Neuron (in vitro differentiated cells): ENCODE results near the gene SAMD10.
A peak's percentile ranks its signal among the peaks of the same experiment; 100 is the strongest.
"Not testable (repeated sequence)": the region's sequence is repeated elsewhere in the genome, so short reads cannot be mapped to it uniquely, and the experiment has no call there.

Source experiments
- H2AFZ ChIP-seq: one replicate; pipeline ENCODE4 v1.6.1; 2013; ENCODE audit warnings: low read depth, mild to moderate bottlenecking, inconsistent platforms, low read length, moderate library complexity
- H3K27me3 ChIP-seq: one replicate; pipeline ENCODE4 v1.6.1; 2013; ENCODE audit warnings: low read length; ENCODE audit not compliant: insufficient read depth
- H3K36me3 ChIP-seq: one replicate; pipeline ENCODE4 v1.6.1; 2013; ENCODE audit warnings: low read length; ENCODE audit not compliant: insufficient read depth
- H3K4me1 ChIP-seq: one replicate; pipeline ENCODE4 v1.6.1; 2013; ENCODE audit warnings: low read length; ENCODE audit not compliant: insufficient read depth
- H3K4me3 ChIP-seq: 2 replicates; pipeline ENCODE4 v1.5.1; 2013; ENCODE audit warnings: mild to moderate bottlenecking, low read length, moderate library complexity
- H3K9me3 ChIP-seq: one replicate; pipeline ENCODE4 v1.6.1; 2013; ENCODE audit warnings: low read length

Gene SAMD10

DNA sequence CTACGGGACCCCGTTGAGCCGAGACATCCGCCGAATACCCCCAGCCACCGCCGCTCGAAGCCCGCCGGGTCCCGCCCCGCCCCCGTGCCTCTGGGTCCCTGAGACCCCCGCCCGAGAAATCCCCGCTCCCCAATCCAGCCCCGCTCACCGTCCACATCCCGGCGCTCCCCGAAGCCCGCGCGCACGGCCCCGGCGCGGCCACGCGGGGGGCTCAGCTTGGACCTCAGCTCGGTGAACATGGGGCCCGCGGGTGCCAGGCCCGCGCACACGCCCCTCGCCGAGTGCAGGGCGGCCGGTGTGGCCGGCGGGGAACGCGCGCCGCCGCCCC, 249 bp downstream of the SAMD10 start:
- no peaks in the 10 kb centered on the region for H3K27me3 ChIP-seq
- H3K4me1 ChIP-seq = peaks cover 20% of the 10 kb centered on the region
- H3K9me3 ChIP-seq = no peaks in the 10 kb centered on the region
- peak overlapping the region; percentile 63 for H3K4me3 ChIP-seq
- peaks cover 3% of the 10 kb centered on the region for H3K36me3 ChIP-seq
- H2AFZ ChIP-seq = peak overlapping the region; percentile 53

DNA sequence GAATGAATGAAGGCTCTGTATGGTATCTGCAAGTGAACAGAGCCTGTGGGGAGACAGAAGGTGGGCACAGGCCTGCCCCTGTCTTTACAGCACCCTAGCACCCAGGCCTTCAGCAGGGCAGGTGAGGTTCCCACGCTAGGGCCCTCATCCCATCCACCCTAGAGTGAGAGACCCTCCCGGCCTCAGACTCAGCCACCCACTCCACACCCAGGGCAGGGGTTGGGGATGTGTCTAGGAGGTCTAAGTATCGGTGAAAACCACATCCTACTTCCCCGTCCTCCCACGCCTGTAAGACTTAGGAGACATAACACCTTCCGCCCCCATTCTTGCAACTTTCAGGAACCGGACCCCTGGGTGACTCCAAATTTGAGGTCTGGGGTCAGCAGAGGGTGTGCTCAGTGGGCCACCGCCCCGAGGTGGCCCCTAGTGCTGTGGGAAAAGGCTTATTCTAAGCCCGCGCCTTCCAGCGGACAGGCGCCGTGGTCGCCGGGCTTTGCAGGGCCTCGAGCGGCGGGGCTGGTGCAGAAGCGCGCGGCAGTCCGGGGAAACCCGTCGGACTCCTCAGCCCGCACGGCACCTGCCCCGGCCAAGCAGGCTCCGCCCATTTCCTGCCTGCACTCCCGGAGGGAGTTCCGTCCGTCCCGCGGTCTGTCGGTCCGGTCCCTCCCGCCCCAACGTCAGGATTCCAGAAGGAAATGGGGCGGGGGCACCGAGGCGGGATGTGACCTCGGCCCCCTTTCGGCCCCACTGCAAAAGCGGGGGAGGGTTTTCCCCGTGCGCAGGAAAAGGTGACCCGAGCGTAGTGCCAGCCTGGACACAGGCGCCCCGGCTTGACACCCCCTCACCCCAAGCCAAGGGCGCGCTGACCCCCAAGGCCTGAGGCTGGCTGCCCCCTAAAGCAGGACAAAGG, 868 bp downstream of the SAMD10 start:
- Histone ChIP-seq H3K27me3 (no peaks in the 10 kb centered on the region), H3K4me1 (peaks cover 20% of the 10 kb centered on the region), H2AFZ (peak overlapping the region; percentile 53), H3K36me3 (peaks cover 3% of the 10 kb centered on the region), H3K4me3 (peak overlapping the region; percentile 63), H3K9me3 (no peaks in the 10 kb centered on the region)

DNA sequence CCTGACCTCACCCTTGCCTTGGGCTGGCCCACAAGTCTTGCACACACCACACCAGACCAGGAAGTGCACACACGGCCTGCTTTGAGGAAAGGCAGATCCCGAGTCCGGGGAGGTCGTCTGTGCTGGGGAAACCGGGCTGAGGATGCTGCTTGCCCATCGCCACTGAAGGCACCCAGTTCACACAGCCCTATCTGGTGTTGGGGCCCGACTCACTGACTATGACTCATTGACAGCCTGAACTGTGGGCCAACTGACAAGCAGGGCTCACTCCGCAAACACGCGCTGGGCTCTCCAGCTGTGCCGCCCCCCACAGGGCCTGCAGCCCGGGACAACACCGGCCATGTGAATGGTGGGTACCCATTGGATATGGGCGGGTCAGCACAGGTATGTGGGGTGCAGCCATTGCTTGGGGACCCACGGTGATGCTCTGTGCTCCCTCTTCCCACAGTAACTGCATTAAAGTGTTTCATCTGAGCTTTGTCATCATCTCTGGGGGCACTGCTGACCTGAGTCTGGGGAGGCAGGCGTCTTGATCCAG, 1.6 kb downstream of the SAMD10 start:
- Histone ChIP-seq H3K36me3 (peaks cover under 1% of the 10 kb centered on the region), H2AFZ (no peak overlapping the region)

DNA sequence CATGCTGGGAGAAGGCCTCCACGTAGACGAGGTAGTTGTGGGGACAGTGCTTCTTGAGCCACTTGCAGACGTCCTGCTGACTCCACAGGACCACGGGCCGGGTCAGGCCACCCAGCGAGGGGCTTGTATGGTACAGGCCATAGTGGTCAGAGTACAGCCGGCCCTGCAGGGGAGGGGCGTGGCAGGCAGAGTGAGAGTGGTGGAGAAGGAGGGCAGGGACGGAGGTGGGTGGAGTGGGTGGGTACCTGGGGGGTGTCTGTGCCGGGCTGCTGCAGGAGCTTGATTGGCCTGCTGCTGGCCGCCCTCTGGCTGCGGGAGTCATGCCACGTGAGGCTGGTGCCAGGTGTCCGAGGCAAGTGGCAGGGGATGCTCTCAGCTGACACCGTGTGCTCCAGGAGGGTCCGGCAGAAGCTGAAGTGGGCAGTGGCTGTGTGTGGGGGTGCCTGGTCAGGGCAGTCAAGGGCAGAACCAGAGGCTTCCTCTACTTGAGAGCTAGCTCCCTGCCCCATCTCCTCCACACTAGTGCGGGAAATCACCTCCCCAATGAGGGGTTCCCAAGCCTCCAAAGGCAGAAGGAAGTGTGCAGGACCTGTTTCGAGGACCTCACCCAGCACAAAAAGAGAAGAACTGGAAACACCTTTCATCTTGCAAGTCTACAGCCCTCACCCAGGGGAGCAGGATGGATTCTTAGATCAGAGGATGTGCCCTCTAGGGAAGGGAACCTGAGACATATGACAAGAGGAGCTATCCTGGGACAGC, 2.3 kb downstream of the SAMD10 start:
- H3K9me3 ChIP-seq = no peaks in the 10 kb centered on the region
- H3K4me3 ChIP-seq = no peak overlapping the region
- no peak overlapping the region for H2AFZ ChIP-seq
- no peaks in the 10 kb centered on the region for H3K27me3 ChIP-seq
- H3K4me1 ChIP-seq = peaks cover 17% of the 10 kb centered on the region
- no peaks in the 10 kb centered on the region for H3K36me3 ChIP-seq

More for the DNA sequence above, 1.6 kb downstream of the SAMD10 start:
- Histone ChIP-seq H3K4me3 (no peak overlapping the region), H3K4me1 (peaks cover 20% of the 10 kb centered on the region), H3K27me3 (no peaks in the 10 kb centered on the region), H3K9me3 (no peaks in the 10 kb centered on the region)

DNA sequence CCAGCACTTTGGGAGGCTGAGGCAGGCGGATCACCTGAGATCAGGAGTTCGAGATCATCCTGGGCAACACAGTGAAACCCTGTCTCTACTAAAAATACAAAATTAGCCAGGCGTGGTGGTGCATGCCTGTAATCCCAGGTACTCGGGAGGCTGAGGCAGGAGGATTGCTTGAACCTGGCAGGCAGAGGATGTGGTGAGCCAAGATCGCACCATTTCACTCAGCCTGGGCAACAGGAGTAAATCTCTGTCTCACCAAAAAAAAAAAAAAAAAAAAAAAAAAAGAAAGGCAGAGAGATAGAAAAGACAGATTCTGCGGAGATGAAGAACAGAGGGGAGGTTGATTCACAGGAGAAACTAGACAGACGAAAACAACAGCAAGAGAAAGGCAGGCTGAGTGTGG, 2.9 kb downstream of the SAMD10 start:
- peaks cover 11% of the 10 kb centered on the region for H3K4me1 ChIP-seq
- not testable (repeated sequence) for H3K9me3 ChIP-seq, H3K4me3 ChIP-seq, H3K36me3 ChIP-seq, H3K27me3 ChIP-seq, H2AFZ ChIP-seq

DNA sequence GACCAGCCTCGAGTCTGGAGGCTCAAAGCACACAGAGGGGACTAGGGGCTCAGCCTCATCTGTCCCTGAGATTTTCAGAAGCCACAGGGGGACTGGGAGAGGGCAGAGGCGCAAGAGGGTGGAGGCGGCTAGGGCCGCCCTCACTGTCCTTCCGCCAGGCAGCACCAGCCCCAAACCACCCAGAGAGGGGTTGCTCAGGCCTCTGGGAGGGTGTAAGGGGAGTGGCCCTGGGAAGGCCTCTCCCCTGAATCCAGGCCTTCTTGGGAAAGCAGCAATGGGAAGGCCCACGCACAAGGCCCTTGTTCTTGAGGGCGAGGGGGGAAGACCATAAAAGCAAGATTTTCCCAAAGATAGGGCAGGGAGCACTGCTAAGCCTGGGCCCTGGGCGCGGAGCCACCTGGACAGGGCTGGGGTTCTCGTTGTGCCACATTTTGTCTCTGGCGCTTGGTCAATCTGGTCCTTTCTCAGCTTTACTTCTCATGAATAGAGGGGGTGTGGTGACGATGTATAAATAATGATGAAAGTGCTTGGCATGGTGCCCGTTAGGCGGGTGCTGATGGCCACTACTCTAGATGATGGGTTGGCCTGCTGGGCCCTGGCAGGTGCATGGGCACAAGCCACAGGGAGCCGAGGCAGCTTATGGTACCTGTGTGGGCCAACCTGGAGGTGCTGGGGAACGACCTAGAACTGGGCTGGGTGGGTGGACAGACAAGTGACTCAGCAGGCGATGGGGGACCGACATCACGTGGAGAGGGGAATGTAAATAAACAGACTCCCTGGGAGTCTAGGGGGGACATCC, 4.8 kb downstream of the SAMD10 start:
- Histone ChIP-seq H3K9me3 (no peaks in the 10 kb centered on the region), H3K27me3 (no peaks in the 10 kb centered on the region), H3K4me1 (peaks cover 5% of the 10 kb centered on the region), H2AFZ (no peak overlapping the region), H3K36me3 (no peaks in the 10 kb centered on the region), H3K4me3 (no peak overlapping the region)

DNA sequence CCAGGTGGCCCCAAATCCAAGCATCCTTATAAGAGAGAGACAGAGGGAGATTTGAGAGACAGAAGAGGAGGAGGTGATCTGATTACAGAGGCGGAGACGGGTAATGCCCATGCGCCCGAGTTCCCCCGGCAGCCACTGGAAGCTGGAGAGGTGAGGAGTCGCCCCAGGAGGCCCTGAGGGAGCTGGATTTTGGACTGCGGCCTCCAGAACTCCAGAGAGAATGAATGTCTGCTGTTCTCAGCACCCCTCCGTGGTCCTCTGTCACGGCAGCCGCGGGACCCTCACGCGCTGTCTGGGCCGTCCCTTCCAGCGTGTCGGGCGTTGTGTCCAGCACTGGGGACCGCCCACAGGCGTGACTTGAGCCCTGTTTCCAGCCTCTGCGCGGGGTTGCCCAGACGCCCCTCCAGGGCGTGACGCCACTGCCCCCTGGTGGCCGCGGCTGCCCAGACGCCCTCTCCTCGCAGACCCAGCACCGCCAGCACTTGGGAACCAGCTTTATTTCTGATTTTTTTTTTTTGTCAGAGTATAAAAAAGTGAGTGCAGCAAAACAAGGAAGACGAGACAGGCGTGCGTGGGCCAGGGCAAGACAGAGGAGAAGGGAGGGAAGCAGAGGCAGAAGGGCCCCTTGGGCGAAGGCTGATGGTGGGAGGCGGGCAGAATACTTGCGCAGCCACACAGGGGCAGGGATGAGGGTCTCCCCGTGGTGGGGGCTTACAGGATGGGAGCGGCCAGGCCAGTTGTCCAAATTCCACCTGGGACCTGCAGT, 5.6 kb downstream of the SAMD10 start:
- Histone ChIP-seq H3K4me3 (no peak overlapping the region), H3K9me3 (no peaks in the 10 kb centered on the region), H3K36me3 (no peaks in the 10 kb centered on the region), H2AFZ (peak overlapping the region; percentile 12), H3K4me1 (peaks cover 8% of the 10 kb centered on the region), H3K27me3 (no peaks in the 10 kb centered on the region)

DNA sequence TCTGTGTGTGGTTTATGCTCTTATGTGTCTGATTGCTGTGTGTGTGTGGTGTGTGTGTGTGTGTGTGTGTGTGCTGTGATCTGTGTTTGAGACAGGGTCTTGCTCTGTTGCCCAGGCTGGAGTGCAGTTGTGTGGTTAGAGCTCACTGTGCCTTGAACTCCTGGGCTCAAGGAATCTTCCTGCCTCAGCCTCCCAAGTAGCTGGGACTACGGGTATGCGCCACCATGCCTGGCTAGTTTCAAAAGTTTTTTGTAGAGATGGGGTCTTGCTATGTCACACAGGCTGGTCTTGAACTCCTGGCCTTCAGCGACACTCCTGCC, 6.3 kb downstream of the SAMD10 start:
- no peak overlapping the region for H2AFZ ChIP-seq
- no peaks in the 10 kb centered on the region for H3K27me3 ChIP-seq
- peaks cover 12% of the 10 kb centered on the region for H3K4me1 ChIP-seq
- no peaks in the 10 kb centered on the region for H3K9me3 ChIP-seq
- no peaks in the 10 kb centered on the region for H3K36me3 ChIP-seq
- no peak overlapping the region for H3K4me3 ChIP-seq

DNA sequence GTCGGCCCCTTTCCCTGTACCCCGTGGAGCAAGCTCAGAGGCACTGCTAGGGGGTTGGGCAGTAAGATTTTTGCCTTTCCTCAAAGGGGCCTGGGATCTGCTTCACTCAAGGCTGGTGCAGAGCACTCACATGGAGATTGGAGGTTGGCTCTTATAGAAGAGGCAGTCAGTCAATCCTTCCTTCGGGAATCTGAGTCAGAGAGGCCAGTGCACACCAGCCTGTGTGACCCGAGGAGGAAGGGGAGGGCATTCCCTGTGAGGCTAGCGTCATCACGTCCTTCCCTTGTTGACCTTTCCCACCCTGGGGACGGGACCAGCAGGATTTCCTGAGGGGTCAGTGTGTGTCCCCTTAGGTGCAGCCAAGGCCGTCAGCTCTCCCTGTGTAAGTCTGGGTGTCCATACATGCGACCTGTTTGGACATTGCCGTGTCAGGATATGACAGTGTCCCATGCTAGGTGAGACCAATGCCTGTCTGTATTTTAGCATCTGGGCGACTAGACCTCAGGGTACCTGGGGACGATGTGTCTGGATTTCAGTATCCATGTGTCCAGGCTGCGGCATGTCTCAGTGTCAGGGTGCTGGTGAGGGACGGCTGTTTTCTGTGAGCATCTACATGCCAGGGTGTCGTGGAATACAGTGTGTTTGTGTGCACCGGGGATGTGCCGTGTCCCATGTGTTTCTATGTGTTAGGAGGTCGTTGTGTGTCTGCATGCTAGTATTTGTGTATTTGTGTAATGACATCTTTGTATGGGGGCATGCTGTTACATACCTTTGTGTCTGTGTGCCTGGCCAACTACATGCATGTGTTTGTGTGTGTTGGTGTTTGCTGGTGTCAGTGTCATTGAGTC, 6.9 kb downstream of the SAMD10 start:
- H3K27me3 ChIP-seq = no peaks in the 10 kb centered on the region
- H2AFZ ChIP-seq = no peak overlapping the region
- peaks cover 2% of the 10 kb centered on the region for H3K36me3 ChIP-seq
- H3K4me1 ChIP-seq = peaks cover 12% of the 10 kb centered on the region
- no peak overlapping the region for H3K4me3 ChIP-seq
- no peaks in the 10 kb centered on the region for H3K9me3 ChIP-seq

DNA sequence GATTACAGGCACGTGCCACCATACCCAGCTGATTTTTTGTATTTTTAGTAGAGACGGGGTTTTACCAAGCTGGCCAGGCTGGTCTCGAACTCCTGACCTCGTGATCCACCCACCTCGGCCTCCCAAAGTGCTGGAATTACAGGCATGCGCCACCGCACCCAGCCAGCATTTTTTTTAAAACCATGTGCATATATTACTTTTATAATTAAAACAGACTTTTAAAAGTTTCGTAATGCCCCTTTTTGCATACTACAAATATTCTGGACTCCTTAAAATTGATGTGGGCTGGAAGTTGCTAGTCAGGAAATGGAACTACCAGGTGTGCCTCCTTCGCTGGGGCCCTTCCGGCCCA, 7.5 kb downstream of the SAMD10 start:
- peaks cover 12% of the 10 kb centered on the region for H3K4me1 ChIP-seq
- H3K36me3 ChIP-seq, H2AFZ ChIP-seq, H3K9me3 ChIP-seq, H3K4me3 ChIP-seq, H3K27me3 ChIP-seq: not testable (repeated sequence)

DNA sequence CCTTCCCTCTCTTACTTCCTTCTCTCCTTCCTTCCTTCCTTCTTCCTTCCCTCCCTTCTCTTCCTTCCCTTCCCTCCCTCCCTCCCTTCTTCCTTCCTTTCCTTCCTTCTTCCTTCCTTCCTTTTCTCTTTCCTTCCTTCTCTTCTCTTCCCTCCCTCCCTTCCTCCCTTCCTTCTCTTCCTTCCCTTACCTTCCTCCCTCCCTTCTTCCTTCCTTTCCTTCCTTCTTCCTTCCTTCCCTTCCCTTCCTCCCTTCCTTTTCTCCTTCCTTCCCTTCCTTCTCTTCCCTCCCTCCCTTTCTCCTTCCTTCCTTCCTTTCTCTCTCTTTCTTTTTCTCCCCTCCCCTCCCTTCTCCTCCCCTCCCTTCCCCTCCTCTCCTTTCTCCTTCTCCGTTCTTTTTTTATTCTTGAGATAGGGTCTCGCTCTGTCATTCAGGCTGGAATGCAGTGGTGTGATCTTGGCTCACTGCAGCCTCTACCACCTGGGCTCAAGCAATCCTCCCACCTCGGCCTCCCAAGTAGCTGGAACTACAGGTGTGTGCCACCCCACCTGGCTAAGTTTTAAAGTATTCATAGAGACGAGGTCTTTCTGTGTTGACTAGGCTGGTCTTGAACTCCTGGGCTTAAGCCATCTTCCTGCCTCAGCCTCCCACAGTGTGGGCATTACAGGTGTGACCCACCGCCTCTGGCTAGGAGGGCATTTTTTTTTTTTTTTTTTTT, 8.6 kb downstream of the SAMD10 start:
- Histone ChIP-seq H3K4me3 (no peak overlapping the region), H3K9me3 (no peaks in the 10 kb centered on the region), H3K4me1 (peaks cover 12% of the 10 kb centered on the region), H3K36me3 (peaks cover 18% of the 10 kb centered on the region), H2AFZ (no peak overlapping the region), H3K27me3 (no peaks in the 10 kb centered on the region)
